ENCODE measurements around the gene ZFP91.
"Not testable (repeated sequence)": the region's sequence is repeated elsewhere in the genome, so short reads cannot be mapped to it uniquely, and the experiment has no call there.

The ZFP91 gene

DNA sequence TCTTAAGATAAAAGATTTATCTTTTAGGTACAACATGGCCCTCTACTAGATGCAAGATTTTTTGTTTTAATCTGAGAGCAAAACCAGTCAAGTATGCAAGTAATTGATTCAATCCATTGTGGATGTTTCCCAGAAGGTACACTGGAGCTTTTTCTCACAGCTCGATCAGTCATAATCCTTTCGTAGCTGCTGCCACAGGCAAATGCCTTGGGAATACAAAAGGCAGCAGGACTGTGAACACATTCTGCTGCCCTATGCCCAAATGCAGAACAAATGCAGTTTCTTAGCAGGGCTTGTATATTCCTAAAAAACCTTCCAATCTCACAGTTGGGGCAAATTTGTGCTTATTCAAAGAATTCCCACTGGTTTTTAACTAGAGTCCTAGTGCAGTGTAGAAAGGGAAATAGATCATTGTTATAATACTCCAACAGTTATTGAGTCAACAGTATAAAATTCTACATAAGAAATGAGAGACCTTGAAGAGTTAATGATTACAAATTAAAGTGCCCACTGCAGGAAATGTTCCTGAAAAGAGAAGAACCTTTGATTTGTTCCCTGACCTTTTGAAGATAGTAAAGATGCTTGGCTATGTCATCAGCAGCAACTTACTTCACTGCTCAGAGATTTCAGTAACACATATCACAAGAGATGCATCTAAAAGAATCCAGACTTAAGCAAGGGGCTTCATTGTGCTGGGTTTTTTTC is 17.3 kb upstream of the ZFP91 start:
- CTCF ChIA-PET = interaction anchor here (0.6 kb wide), 1 partner anchor 303 kb away, joined by 4 read pairs; no protein-coding TSS in a partner anchor

DNA sequence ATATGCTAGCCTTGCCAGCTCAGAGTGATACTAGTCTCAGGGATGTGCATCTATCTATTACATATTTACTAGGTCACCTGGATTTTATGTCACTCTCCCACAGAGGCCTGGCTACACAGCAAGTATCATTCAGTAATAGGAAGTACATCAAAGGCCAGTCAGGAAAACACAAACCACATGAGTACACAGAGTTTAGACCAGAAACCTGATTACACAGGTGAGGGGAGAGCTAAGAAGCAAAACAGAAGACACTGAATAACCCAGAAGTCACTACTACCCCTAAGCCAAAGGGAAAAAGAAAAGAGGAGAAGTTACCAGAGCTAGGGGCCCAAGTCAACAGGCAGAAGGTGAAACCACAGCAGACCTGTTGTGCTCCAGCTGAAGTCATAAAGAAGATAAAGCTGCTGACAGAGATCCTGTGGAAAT is 16.5 kb upstream of the ZFP91 start:
- H3K27ac ChIP-seq = no peak overlapping the region
- DNase-seq (ENCODE audit: low spot score) = no peak
- TF ChIP-seq, protein P1, sequence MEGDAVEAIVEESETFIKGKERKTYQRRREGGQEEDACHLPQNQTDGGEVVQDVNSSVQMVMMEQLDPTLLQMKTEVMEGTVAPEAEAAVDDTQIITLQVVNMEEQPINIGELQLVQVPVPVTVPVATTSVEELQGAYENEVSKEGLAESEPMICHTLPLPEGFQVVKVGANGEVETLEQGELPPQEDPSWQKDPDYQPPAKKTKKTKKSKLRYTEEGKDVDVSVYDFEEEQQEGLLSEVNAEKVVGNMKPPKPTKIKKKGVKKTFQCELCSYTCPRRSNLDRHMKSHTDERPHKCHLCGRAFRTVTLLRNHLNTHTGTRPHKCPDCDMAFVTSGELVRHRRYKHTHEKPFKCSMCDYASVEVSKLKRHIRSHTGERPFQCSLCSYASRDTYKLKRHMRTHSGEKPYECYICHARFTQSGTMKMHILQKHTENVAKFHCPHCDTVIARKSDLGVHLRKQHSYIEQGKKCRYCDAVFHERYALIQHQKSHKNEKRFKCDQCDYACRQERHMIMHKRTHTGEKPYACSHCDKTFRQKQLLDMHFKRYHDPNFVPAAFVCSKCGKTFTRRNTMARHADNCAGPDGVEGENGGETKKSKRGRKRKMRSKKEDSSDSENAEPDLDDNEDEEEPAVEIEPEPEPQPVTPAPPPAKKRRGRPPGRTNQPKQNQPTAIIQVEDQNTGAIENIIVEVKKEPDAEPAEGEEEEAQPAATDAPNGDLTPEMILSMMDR (conservative IDR thresholded peaks at IDR 0.05; ENCODE audit: low read depth) = no peak
- ChIA-PET CTCF (interaction anchor here (0.6 kb wide), 1 partner anchor 848 kb away, joined by 3 read pairs; no protein-coding TSS in a partner anchor), POLR2A (ENCODE audit: low non-redundant PET) (no interaction called here)

More for the DNA sequence above, 17.3 kb upstream of the ZFP91 start:
- TF ChIP-seq, protein P1 (conservative IDR thresholded peaks at IDR 0.05; ENCODE audit: low read depth) = no peak
- POLR2A ChIA-PET (ENCODE audit: low non-redundant PET) = no interaction called here
- no peak overlapping the region for H3K27ac ChIP-seq
- DNase-seq (ENCODE audit: low spot score) = no peak

DNA sequence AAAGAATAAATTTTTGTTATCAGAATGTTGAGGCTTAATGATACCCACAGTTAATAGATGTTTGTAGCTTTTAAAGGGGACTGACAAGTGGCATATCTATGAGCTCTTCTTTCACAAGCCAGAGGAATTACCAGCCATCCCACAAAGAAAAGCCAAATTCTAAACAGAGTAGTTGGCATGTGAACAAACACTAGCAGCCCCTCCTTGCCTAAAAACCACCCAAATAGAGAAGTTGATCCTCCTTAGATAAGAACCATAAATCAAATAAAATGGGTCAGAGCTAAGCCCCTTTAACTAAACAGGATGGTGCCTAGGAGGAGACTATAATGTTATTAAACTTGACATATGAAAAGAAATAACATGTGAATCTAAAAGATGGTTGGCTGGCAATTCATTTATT is 14.6 kb upstream of the ZFP91 start:
- TF ChIP-seq, protein P1 (conservative IDR thresholded peaks at IDR 0.05; ENCODE audit: low read depth) = no peak
- ChIA-PET CTCF (interaction anchor here (0.6 kb wide), 1 partner anchor 20 kb away, joined by 3 read pairs; no protein-coding TSS in a partner anchor), POLR2A (ENCODE audit: low non-redundant PET) (no interaction called here)
- DNase-seq (ENCODE audit: low spot score) = no peak
- H3K27ac ChIP-seq = no peak overlapping the region

DNA sequence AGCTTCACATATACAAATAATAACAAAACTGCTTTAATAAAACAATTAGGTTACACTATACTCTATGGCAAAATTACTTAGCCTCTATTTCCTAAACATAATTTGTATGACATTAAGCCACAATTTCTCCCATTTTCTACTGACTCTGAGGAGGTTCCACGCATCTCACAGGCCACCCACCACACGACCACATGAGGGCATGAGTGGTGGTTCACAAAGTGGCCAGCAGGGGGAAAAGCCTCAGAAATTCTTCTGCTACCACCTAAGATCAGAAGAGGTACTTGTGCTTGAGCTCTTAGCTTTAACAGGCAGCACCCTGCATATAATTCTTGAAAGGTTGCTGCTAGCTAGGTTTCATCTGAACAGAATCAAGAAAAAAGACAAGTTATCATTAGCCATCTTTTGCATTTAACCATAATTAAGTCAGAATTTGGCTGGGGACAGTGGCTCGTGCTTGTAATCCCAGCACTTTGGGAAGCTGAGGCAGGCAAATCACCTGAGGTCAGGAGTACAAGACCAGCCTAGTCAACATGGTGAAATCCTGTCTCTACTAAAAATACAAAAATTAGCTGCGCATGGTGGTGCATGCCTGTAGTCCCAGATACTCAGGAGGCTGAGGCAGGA is 10.9 kb upstream of the ZFP91 start:
- POLR2A ChIA-PET (ENCODE audit: low non-redundant PET) = no interaction called here
- H3K27ac ChIP-seq = no peak overlapping the region
- TF ChIP-seq, protein P1 (conservative IDR thresholded peaks at IDR 0.05; ENCODE audit: low read depth) = peak; percentile 71
- DNase-seq (ENCODE audit: low spot score) = peak; percentile 36
- CTCF ChIA-PET = interaction anchor here (0.5 to 2.1 kb wide), 15 partner anchors 9 to 1054 kb away, joined by 3 to 9 read pairs (median 3); partner anchors contain the start of gene ZFP91

DNA sequence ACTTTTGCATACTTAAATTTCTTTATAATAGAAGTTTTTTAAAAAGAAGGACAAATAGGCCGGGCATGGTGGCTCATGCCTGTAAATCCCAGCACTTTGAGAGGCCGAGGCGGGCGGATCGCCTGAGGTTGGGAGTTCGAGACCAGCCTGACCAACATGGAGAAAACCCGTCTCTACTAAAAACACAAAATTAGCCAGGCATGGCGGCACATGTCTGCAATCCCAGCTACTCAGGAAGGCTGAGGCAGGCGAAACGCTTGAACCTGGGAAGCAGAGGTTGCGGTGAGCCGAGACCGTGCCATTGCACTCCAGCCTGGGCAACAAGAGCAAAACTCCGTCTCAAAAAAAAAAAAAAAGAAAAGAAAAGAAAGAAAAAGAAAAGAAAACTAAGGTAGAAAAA is 6.0 kb upstream of the ZFP91 start:
- CTCF ChIA-PET = interaction anchor here (0.6 kb wide), 1 partner anchor 328 kb away, joined by 3 read pairs; no protein-coding TSS in a partner anchor
- POLR2A ChIA-PET (ENCODE audit: low non-redundant PET); DNase-seq (ENCODE audit: low spot score): not testable (repeated sequence)
- H3K27ac ChIP-seq = peak overlapping the region; percentile 89

DNA sequence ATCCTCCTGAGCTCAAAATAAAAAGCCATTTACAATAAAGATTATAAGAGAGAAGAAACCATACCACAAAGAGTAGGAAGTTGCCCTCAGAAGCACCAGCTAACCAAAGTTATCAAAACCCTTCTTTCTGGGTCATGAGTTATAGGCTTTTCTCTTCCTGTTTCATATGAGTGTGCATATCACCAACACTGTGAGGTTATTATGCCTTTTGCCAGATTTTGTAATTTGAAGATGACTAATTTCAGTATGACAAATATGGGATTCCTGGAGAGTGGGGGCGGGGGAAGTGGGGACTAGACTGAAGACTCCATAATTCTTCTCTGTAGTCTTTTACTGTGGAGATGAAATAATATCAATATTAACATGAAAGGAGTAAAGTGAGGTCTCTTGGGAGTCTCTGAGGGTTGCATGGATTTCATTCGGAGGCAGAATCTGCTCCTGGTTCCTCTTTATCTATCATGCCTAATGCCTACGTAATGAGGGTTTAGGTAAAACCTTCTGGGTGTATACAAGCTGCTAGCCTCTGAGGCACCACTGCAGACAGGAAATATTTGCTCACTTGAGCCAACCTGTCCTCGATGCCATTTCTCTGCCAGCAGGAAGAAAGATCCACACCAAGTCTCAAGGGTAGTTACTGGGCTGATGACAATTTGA is 5.3 kb upstream of the ZFP91 start:
- peak overlapping the region; percentile 89 for H3K27ac ChIP-seq
- peak; percentile 74 for DNase-seq (ENCODE audit: low spot score)
- ChIA-PET CTCF (interaction anchor here (0.6 kb wide), 1 partner anchor 328 kb away, joined by 3 read pairs; no protein-coding TSS in a partner anchor), POLR2A (ENCODE audit: low non-redundant PET) (no interaction called here)
- TF ChIP-seq, protein P1 (conservative IDR thresholded peaks at IDR 0.05; ENCODE audit: low read depth) = no peak
